ENCODE measurements around the gene C16orf87. TPM values are rescaled to one million over a fixed set of nuclear protein-coding genes. Genes with fewer than 3 reads are reported as not detected.

The C16orf87 gene
- total RNA-seq, 4 donors from 2014 or later = 5.7 to 7.6 (median 7.0) TPM

DNA sequence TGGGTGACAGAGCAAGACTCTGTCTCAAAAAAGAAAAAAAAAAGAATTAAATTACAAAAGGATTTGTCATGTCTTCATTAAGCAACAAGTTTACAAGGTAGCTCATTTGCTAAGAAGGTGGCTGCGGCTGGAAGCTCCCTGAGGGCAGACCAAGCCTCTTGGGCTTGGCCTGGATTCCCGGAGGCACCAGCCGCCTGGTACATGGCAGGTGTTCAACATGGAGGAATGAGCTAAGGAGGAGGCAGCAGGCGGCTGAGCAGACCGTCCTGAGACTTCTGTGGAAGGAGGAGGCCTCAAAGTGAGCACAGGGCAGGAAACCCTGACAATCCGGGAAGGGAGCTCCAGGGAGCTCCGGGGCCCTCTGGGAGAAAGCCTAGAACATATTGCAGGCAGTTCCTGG, 79.6 kb downstream of the C16orf87 start:
- TF ChIP-seq, protein P1, sequence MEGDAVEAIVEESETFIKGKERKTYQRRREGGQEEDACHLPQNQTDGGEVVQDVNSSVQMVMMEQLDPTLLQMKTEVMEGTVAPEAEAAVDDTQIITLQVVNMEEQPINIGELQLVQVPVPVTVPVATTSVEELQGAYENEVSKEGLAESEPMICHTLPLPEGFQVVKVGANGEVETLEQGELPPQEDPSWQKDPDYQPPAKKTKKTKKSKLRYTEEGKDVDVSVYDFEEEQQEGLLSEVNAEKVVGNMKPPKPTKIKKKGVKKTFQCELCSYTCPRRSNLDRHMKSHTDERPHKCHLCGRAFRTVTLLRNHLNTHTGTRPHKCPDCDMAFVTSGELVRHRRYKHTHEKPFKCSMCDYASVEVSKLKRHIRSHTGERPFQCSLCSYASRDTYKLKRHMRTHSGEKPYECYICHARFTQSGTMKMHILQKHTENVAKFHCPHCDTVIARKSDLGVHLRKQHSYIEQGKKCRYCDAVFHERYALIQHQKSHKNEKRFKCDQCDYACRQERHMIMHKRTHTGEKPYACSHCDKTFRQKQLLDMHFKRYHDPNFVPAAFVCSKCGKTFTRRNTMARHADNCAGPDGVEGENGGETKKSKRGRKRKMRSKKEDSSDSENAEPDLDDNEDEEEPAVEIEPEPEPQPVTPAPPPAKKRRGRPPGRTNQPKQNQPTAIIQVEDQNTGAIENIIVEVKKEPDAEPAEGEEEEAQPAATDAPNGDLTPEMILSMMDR (IDR thresholded peaks at IDR 0.05) = no peak
- TF ChIP-seq POLR2A (IDR thresholded peaks at IDR 0.05) = no peak
- no peaks in the 10 kb centered on the region for H3K36me3 ChIP-seq
- H3K27ac ChIP-seq = no peak overlapping the region
- peaks cover 0 to 17% (median 0%) of the 10 kb centered on the region in 4 donors for H3K27me3 ChIP-seq
- intact Hi-C loops (cut with DNase I) = no loop called here
- H3K4me1 ChIP-seq = no peaks in the 10 kb centered on the region
- WGBS, 2 donors = 73 to 79% methylated on average over 4 to 5 of the region's 7 CpGs
- H3K9me3 ChIP-seq = no peaks in the 10 kb centered on the region
- DNase-seq = no peak
- no peak overlapping the region for H3K4me3 ChIP-seq

- Histone ChIP-seq H3K36me3 (no peaks in the 10 kb centered on the region), H3K27me3 (peaks cover 0 to 13% (median 0%) of the 10 kb centered on the region in 4 donors), H3K9me3 (no peaks in the 10 kb centered on the region), H3K4me1 (no peaks in the 10 kb centered on the region), H3K4me3 (no peak overlapping the region), H3K27ac (no peak overlapping the region)
- DNase-seq = no peak
- 67 to 84% methylated on average over 6 to 19 of the region's 20 CpGs for WGBS, 2 donors
- no peak for TF ChIP-seq POLR2A (IDR thresholded peaks at IDR 0.05)
- TF ChIP-seq, protein P1 (IDR thresholded peaks at IDR 0.05) = no peak
- intact Hi-C loops (cut with DNase I) = no loop called here
Measured at GRCh38 chr16:46748775-46749705, 81.9 kb downstream of the C16orf87 start.

GRCh38 chr16:46747777-46748651, 83.0 kb downstream of the C16orf87 start, which contains the start of gene MYLK3:
Gene MYLK3 (minus strand): TSS chr16:46748344. CDS start chr16:46748193, 151 bp downstream.
- intact Hi-C loops (cut with DNase I) = no loop called here
- Histone ChIP-seq H3K4me3 (no peak within 1 kb of the TSS), H3K36me3 (no peaks in the 10 kb centered on the region), H3K4me1 (peaks cover 0 to 3% (median 0%) of the 10 kb centered on the region in 3 donors), H3K27ac (no peak within 1 kb of the TSS), H3K27me3 (peaks cover 0 to 13% (median 0%) of the 10 kb centered on the region in 4 donors), H3K9me3 (no peaks in the 10 kb centered on the region)
- TF ChIP-seq, protein P1 (IDR thresholded peaks at IDR 0.05) = no peak
- TF ChIP-seq POLR2A (IDR thresholded peaks at IDR 0.05) = no peak
- 67 to 98% methylated on average over 7 to 13 of the region's 25 CpGs for WGBS, 2 donors
- no peak for DNase-seq

GRCh38 chr16:46746821-46747776, 83.9 kb downstream of the C16orf87 start:
- Histone ChIP-seq H3K4me1 (peaks cover 0 to 3% (median 0%) of the 10 kb centered on the region in 3 donors), H3K27ac (no peak overlapping the region), H3K4me3 (no peak overlapping the region), H3K27me3 (peaks cover 0 to 13% (median 0%) of the 10 kb centered on the region in 4 donors), H3K36me3 (no peaks in the 10 kb centered on the region), H3K9me3 (no peaks in the 10 kb centered on the region)
- TF ChIP-seq, protein P1 (IDR thresholded peaks at IDR 0.05) = no peak
- no peak for TF ChIP-seq POLR2A (IDR thresholded peaks at IDR 0.05)
- no peak for DNase-seq
- 50 to 79% methylated on average over 2 to 8 of the region's 15 CpGs for WGBS, 2 donors
- intact Hi-C loops (cut with DNase I) = no loop called here

Small RNAs within 50 kb of the gene (small RNA-seq; reads per million reads assigned to genes)
- 0 reads per million in 4 donors for gene AC007225.2

Other genes with a start within 250 kb of the C16orf87 start
- 10 to 100 TPM in 1 of 4 donors, 1 to 10 TPM in 3; 1.9 to 13.7 (median 6.9) TPM for gene SHCBP1, start 209.8 kb downstream of the C16orf87 start, total RNA-seq
- 100 to 1,000 TPM in 1 of 4 donors, 10 to 100 TPM in 3; 34.0 to 129 (median 88.0) TPM for gene VPS35, start 142.0 kb downstream of the C16orf87 start, total RNA-seq
- 10 to 100 TPM in 2 of 4 donors, 1 to 10 TPM in 2; 3.4 to 12.6 (median 7.7) TPM for gene ORC6, start 141.5 kb downstream of the C16orf87 start, total RNA-seq
- under 1 TPM in 3 of 4 donors, not detected in 1; 0.03 to 0.19 (median 0.08) TPM for gene MYLK3, start 82.8 kb downstream of the C16orf87 start, total RNA-seq
- gene GPT2, start 53.2 kb upstream of the C16orf87 start, total RNA-seq = 100 to 1,000 TPM in 1 of 4 donors, 10 to 100 TPM in 3; 43.3 to 113 (median 77.2) TPM
- gene DNAJA2, start 142.5 kb upstream of the C16orf87 start, total RNA-seq = 10 to 100 TPM; 39.0 to 69.7 (median 58.2) TPM